ENCODE results near the gene JAKMIP1. TPM values are rescaled to one million over a fixed set of nuclear protein-coding genes. Genes with fewer than 3 reads are reported as not detected.
"Not testable (repeated sequence)": the region's sequence is repeated elsewhere in the genome, so short reads cannot be mapped to it uniquely, and the experiment has no call there.

Gene JAKMIP1
- total RNA-seq, 1 donor from 2014 or later: not detected

DNA sequence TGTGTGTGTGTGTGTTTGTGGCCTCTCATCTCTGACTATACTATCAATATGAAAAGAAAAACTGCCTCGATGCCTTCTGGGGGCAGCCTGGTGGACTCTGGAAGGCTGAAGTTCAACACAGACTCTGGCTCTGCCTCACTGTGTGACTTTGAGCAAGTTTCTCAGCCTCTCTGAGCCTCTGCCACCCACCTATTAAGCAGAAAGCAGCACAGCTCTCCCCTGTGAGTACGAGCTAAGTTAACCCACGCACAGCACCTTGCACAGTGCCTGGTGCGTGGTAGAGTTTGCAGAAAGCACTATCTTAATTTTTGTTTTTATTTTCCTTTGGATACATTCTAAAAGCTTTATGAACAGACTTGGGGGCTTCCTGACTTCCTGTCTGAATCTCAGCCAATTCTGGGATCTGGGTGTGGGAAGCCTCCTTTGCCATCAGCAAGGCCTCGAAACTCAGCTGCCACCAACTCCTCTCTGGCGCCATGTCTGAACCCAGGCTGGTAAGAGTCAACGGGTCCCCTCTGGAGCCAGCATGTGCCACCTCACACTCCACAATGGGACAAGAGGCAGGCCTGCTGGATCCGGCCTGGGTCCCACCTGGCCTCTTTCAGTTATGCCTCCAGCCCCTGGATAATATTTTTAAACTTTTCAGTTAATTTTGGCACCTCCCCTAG lies 57.3 kb downstream of the JAKMIP1 start:
- Mint-ChIP-seq H3K27me3 (ENCODE audit: unreplicated experiment) (peaks cover 9% of the 10 kb centered on the region), H3K9me3 (ENCODE audit: unreplicated experiment) (no peaks in the 10 kb centered on the region), H3K4me3 (ENCODE audit: unreplicated experiment) (no peak overlapping the region), H3K4me1 (ENCODE audit: unreplicated experiment) (peaks cover 6% of the 10 kb centered on the region), H3K36me3 (ENCODE audit: low read depth, unreplicated experiment) (no peaks in the 10 kb centered on the region), H3K27ac (ENCODE audit: unreplicated experiment) (no peak overlapping the region)
- DNase-seq (ENCODE audit: low spot score): no peak
- TF ChIP-seq, protein P1, sequence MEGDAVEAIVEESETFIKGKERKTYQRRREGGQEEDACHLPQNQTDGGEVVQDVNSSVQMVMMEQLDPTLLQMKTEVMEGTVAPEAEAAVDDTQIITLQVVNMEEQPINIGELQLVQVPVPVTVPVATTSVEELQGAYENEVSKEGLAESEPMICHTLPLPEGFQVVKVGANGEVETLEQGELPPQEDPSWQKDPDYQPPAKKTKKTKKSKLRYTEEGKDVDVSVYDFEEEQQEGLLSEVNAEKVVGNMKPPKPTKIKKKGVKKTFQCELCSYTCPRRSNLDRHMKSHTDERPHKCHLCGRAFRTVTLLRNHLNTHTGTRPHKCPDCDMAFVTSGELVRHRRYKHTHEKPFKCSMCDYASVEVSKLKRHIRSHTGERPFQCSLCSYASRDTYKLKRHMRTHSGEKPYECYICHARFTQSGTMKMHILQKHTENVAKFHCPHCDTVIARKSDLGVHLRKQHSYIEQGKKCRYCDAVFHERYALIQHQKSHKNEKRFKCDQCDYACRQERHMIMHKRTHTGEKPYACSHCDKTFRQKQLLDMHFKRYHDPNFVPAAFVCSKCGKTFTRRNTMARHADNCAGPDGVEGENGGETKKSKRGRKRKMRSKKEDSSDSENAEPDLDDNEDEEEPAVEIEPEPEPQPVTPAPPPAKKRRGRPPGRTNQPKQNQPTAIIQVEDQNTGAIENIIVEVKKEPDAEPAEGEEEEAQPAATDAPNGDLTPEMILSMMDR (IDR thresholded peaks at IDR 0.05; ENCODE audit: unreplicated experiment): no peak

DNA sequence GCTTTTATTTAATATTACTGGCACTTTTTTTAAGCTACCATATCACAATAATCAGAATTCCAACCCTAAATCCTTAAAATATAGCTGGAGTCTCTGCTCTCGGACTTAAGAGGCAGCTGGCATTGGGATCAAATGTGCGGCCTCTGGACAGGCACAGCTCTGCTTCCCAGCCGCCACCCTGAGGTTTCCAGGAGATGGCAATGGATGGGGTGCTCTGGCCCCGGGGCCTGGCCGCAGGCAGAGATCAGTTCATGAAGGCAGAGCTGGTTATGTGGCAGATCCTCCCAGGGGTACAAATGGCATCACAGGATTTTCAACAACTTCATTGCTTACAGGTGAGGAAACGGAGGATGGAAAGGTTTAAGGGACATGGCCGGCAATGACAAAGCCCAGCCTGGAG lies 57.8 kb downstream of the JAKMIP1 start:
- Mint-ChIP-seq H3K4me1 (ENCODE audit: unreplicated experiment) (peaks cover 6% of the 10 kb centered on the region), H3K27ac (ENCODE audit: unreplicated experiment) (no peak overlapping the region), H3K27me3 (ENCODE audit: unreplicated experiment) (peaks cover 9% of the 10 kb centered on the region), H3K36me3 (ENCODE audit: low read depth, unreplicated experiment) (no peaks in the 10 kb centered on the region), H3K9me3 (ENCODE audit: unreplicated experiment) (no peaks in the 10 kb centered on the region), H3K4me3 (ENCODE audit: unreplicated experiment) (no peak overlapping the region)
- DNase-seq (ENCODE audit: low spot score): no peak
- TF ChIP-seq, protein P1 (IDR thresholded peaks at IDR 0.05; ENCODE audit: unreplicated experiment): no peak

DNA sequence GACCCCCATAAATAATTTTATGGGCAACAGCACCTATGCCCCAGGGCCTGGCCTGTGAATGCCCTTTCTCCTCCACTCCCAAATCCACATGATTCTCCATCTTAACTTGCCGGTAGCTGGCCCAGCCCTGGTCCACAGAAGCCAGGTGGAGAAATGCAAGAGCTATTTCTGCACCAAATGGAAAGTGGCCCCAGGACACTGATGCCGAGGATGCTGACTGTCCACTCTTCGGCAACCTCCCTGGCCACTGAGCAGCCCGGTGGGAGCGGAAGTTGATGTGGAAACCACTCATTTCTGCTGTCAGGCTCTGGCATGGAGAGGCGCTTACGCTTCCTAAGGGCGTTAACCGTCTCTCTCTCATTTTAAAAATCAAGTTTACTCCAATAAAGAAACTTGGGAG lies 58.8 kb downstream of the JAKMIP1 start:
- Mint-ChIP-seq H3K9me3 (ENCODE audit: unreplicated experiment) (no peaks in the 10 kb centered on the region), H3K36me3 (ENCODE audit: low read depth, unreplicated experiment) (no peaks in the 10 kb centered on the region), H3K4me3 (ENCODE audit: unreplicated experiment) (no peak overlapping the region), H3K27ac (ENCODE audit: unreplicated experiment) (no peak overlapping the region), H3K27me3 (ENCODE audit: unreplicated experiment) (peaks cover 9% of the 10 kb centered on the region), H3K4me1 (ENCODE audit: unreplicated experiment) (peaks cover 6% of the 10 kb centered on the region)
- TF ChIP-seq, protein P1 (IDR thresholded peaks at IDR 0.05; ENCODE audit: unreplicated experiment): no peak
- no peak for DNase-seq (ENCODE audit: low spot score)

DNA sequence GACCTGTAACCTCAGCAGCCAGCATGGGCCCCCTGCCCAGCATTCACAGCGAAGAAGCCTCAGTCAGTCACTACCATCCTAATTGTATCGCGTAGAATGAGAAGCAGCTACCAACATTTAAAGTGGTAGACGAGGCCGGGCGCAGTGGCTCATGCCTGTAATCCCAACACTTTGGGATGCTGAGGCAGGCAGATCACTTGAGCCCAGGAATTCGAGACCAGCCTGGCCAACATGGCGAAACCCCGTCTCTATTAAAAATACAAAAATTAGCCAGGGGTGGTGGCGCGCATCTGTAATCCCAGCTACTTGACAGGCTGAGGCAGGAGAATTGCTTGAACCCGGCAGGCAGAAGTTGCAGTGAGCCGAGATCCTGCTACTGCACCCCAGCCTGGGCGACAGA lies 59.3 kb downstream of the JAKMIP1 start:
- not testable (repeated sequence) for H3K4me1 Mint-ChIP-seq (ENCODE audit: unreplicated experiment); H3K36me3 Mint-ChIP-seq (ENCODE audit: low read depth, unreplicated experiment); H3K9me3 Mint-ChIP-seq (ENCODE audit: unreplicated experiment); H3K27ac Mint-ChIP-seq (ENCODE audit: unreplicated experiment); H3K27me3 Mint-ChIP-seq (ENCODE audit: unreplicated experiment); H3K4me3 Mint-ChIP-seq (ENCODE audit: unreplicated experiment); DNase-seq (ENCODE audit: low spot score)

DNA sequence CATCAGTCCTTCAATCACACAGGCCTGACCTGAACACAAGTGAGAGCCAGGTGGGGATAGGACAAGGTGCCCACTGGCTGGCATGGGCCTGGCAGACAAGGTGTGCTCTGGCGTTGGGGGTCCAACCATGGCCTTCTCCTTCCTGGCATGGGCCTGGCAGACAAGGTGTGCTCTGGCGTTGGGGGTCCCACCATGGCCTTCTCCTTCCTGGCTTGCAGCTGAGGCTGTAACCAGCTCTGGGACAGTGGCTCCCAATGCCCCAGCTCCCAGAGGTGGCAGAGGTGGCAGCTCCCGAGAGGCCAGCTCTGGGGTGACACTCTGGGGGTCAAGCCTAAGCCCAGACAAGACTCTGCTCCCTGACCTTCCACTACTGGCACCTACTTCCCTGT lies 62.6 kb downstream of the JAKMIP1 start:
- Mint-ChIP-seq H3K27me3 (ENCODE audit: unreplicated experiment) (peaks cover 3% of the 10 kb centered on the region), H3K27ac (ENCODE audit: unreplicated experiment) (no peak overlapping the region), H3K9me3 (ENCODE audit: unreplicated experiment) (peaks cover 5% of the 10 kb centered on the region), H3K4me1 (ENCODE audit: unreplicated experiment) (peaks cover 6% of the 10 kb centered on the region), H3K4me3 (ENCODE audit: unreplicated experiment) (no peak overlapping the region), H3K36me3 (ENCODE audit: low read depth, unreplicated experiment) (no peaks in the 10 kb centered on the region)
- TF ChIP-seq, protein P1 (IDR thresholded peaks at IDR 0.05; ENCODE audit: unreplicated experiment): no peak
- DNase-seq (ENCODE audit: low spot score): no peak
